ENCODE results near the gene LRWD1.
"Not testable (repeated sequence)": the region's sequence is repeated elsewhere in the genome, so short reads cannot be mapped to it uniquely, and the experiment has no call there.

GRCh38 chr7:102494026-102494425 is 29.2 kb downstream of the LRWD1 start:
- TF ChIP-seq YY1 (tag by site-specific recombination; IDR thresholded peaks at IDR 0.05), result not testable (repeated sequence)
- TF ChIP-seq, protein P1, sequence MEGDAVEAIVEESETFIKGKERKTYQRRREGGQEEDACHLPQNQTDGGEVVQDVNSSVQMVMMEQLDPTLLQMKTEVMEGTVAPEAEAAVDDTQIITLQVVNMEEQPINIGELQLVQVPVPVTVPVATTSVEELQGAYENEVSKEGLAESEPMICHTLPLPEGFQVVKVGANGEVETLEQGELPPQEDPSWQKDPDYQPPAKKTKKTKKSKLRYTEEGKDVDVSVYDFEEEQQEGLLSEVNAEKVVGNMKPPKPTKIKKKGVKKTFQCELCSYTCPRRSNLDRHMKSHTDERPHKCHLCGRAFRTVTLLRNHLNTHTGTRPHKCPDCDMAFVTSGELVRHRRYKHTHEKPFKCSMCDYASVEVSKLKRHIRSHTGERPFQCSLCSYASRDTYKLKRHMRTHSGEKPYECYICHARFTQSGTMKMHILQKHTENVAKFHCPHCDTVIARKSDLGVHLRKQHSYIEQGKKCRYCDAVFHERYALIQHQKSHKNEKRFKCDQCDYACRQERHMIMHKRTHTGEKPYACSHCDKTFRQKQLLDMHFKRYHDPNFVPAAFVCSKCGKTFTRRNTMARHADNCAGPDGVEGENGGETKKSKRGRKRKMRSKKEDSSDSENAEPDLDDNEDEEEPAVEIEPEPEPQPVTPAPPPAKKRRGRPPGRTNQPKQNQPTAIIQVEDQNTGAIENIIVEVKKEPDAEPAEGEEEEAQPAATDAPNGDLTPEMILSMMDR (tag by site-specific recombination; IDR thresholded peaks at IDR 0.05), result not testable (repeated sequence)
